Breast epithelium (tissue), 3 donors: ENCODE data around the gene NFATC4.

ENCODE experiments used
- CTCF ChIP-seq, 3 donors: fragments of 450-650 bp; IDR thresholded peaks; one replicate each; pipeline ENCODE4 v1.5.1; 2016 to 2017; ENCODE audit warnings: antibody characterized with exemption in 3 of 3, mild to moderate bottlenecking in 3 of 3, moderate library complexity in 3 of 3
- POLR2A ChIP-seq: fragments of 450-650 bp; IDR thresholded peaks from one replicate; pipeline ENCODE4 v1.6.1; 2016; ENCODE audit warnings: antibody characterized with exemption, mild to moderate bottlenecking, moderate library complexity
- POLR2AphosphoS5 ChIP-seq, 3 donors: sonication (generic); formaldehyde crosslinking; IDR thresholded peaks; one replicate each; pipeline ENCODE4 v1.6.1; 2017; ENCODE audit warnings: antibody characterized with exemption in 3 of 3

DNA sequence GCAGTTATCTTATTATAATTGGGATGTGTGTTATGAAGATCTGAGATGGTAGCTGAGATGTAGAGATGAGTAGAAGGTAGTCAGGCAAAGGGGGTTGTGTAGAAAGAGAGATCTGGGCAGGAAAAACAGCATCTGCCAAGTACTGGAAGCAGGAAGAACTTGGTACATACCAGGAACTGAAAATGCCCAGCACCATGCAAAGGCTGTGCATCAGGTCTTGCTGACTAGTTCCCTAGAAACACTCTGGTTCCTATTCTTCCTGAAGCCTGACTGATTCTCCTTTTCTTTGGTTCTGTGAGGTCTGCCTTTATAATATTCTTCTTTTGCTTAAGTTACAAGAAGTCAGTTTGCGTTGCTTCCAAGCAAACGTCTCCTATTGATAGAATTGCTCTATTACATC, 6.7 kb upstream of the NFATC4 start:
- TF ChIP-seq CTCF (IDR thresholded peaks at IDR 0.05) (no peak), POLR2A (no peak), POLR2AphosphoS5 (IDR thresholded peaks at IDR 0.05) (no peak)
